ENCODE measurements around the gene ETV5.

The ETV5 gene

DNA sequence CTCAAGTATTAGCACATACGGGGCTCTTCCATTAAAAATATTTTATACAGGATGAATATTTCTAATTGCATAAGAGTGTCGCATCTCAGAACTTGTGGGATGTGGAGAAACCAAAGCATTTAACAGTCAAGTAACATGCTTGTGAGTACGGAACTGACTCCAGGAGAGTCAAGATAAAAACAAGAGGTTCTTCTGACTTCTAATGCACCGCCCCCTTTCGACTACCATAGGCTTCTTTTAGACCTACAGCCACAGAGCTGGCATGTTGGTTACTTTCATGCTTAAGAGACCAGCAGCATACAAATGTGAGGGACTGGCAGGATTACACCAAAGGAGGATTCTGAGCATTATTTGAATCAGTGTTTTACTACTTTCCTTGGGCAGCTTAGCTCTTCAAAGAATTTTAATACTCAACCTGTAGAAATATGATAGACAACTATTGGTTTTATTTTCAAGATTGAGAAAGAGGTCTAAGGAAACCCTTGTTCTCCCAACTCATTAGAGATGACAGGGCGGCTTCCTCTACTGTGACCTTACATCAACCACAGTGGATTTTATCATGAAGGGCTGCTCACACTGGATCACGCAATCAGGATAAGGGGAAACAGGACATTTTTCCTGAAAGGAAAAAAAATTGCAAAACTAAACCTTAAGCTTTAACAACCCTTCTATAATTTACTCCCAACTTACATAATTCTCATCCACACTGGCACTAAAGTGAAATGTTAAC lies 14.0 kb downstream of the ETV5 start:
- no peak for DNase-seq

GRCh38 chr3:186094271-186094670 lies 14.6 kb downstream of the ETV5 start:
- DNase-seq = no peak

- no peak for DNase-seq
Measured at GRCh38 chr3:186093271-186093900, 15.5 kb downstream of the ETV5 start.

DNA sequence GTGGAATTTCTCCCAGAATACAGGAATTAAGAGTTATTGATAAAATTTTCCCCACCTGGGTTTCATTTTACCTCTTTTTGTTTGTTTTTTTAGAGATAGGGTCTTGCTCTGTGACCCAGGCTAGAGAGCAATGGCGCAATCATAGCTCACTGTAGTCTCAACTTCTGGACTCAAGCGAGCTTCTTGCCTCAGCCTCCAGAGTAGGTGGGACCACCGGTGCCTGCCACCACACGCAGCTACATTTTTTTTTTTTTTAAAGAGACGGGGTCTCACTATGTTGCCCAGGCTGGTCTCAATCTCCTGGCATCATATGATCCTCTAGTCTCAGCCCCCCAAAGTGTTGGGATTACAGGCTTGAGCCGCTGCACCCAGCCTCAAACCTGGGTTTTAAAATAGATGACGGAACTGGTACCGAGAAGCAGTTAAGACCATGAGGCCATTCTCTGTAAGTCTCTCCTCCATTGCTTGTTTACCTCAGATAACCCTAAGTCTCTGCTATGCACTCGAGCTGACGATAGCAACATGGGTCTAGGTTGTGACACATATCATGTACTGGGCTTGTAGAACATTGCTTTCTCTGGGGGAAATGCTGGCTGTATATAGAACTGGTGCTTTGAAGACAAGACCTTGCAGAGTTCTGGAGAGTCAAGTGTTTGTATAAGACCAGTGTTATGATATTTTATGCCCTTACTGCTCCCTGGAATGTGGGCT lies 16.4 kb downstream of the ETV5 start:
- DNase-seq = no peak

DNA sequence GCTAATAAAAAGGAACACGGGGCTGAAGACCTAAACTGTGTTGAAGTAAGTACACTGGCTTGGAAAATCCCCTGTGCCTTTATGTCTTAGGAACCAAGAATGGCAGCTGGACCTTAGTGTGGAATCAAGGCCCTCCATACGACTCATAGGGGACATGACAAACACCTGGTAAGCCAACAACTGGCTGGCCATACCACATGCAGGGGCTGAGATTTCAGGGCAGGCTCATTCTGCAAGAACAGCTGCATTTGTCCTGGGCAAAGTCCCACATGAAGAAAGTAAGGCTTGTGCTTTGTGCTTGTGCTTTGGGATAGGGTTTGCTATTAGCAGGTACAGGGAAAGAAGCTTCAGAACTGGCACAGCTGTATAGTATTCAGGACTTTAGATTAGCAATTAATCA lies 18.0 kb downstream of the ETV5 start:
- no peak for DNase-seq

DNA sequence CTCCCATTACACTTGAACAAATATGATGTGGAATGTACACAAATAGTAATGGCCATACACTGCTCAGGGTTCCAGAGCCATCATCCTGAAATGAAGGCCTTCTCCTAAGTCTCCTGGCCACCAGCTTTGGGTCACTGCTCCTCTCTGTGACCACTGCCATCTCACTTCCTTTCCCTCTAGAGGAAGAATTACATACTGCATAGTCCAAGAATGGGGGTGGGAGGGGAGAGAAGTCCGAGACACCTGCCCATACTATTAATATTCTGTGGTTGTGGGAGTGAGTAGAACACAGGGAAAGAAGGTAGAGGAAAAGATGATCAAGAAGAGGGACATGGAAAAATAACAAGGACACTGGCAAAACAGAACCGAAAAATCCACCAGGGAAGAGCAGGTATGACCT lies 20.6 kb downstream of the ETV5 start:
- DNase-seq = no peak

DNA sequence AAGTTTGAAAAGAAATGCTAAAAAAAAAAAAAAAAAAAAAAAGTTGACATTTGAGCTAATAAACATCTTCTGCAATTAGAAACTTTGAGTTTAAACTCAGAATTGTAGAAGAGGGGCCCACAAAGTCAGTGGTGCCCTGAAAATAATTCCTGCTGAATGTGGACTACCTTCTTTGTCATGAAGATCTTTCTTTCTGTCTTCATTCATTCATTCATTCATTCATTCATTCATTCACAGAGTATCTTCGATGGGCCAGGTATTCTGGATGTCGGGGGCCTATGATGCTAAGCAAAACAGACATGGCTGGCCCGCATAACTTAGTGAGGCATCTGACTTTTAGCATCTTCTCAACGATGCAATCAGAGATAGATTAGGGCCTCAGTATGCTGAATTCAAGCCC lies 24.6 kb downstream of the ETV5 start:
- no peak for DNase-seq

DNA sequence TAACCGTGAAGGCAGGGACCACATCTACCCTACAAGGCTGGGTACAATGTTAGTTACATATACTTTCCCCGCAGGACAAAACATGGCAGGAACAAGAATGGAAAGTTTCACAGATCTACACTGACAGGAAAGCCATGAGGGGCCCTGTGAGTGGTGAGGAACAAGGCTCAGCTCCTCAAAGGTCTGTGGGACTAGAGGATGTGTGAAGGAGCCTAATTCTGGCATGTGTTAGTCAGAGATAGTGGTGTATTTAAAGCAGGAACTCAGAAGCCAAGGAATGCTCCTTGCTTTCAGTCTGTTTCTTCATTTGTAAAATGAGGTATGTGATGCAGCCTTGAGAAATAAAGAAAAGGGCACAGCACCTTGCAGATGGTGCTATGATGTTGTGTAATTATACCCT lies 25.1 kb downstream of the ETV5 start:
- no peak for DNase-seq

DNA sequence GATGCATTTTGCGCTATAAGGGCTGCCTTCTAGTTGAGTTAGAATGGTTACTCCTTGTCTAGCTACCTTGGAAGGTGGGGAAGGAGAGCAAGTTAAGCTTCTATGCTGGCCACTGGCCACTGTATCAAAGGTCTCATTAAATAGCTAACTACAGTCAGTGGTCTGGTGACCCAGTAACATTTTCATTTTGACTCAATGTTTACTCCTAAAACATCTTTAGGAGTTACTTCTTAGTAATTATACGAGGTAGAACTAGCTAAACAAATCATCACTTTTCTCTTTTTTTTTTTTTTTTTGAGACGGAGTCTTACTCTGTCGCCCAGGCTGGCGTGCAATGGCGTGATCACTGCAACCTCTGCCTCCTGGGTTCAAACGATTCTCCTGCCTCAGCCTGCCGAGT lies 26.7 kb downstream of the ETV5 start:
- no peak for DNase-seq

GRCh38 chr3:186081678-186082077 lies 27.2 kb downstream of the ETV5 start:
- DNase-seq = no peak

DNA sequence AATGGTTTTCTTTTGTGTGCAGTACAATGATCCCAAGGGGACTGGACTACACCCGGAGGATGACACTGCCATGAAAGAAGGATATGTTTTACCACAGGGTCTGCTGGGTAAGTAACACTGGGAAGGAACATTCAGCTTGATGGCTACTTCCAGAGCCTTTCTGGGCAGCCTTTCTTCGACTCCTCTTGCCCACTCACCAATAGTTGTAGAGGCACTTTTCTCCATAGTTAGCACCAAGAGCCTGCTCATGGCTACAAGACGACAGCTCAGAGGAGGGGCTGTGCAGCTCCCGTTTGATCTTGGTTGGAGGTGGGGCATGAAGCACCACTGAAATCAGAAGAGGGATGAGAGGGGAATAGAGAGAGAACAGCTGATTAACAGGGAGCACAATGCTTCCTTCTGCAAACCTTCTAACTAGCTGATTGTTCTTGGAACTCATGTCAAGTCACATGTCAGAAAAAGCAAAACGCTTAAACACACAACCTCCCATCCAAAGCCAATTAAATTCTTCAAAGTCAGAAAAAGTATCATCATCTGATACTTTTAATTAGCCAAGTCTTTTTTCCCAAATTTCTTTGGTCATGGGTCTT lies 27.9 kb downstream of the ETV5 start:
- no peak for DNase-seq

GRCh38 chr3:186079925-186080324 lies 29.0 kb downstream of the ETV5 start:
- DNase-seq = no peak

- DNase-seq = no peak
Measured at GRCh38 chr3:186077466-186077865, 31.4 kb downstream of the ETV5 start.

GRCh38 chr3:186075931-186076567 lies 32.8 kb downstream of the ETV5 start:
- no peak for DNase-seq

- no peak for DNase-seq
Measured at GRCh38 chr3:186075489-186075888, 33.4 kb downstream of the ETV5 start.

DNA sequence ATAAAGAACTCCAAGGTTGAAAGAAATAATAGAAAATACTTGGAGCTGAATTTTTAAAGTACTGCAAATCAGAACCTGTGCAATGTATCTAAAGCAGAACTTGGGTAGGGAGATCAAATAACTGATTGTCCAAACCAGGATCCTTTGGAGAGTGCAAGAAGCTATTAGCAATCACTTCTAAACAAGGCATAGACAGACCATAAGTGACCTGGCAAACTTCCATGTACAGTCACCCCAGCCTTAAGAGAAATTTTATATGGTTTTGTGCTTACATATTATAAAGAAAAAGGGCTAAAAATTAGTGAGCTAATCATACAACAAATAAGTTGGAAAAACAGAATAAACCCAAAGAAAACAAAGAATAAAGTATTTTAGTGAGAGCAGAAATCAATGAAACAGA lies 35.2 kb downstream of the ETV5 start:
- no peak for DNase-seq

DNA sequence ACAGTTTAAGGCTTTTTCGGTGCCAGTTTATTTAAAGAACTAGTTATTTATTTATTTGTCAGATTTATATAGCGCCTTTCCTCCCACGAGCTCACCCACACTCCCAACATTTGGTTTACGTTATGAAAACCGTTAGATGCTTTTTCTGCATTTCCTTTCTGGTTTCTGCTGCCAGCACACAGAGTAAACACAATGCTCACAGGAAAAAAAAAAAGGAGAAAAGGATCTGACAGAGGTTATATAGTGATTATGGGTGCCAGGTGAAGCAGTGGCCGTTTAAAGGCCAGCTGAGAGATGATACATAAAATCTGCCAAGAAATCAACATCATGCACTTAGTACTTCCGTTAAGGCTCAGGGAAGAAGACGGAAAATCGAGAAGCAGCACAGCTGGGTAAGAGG lies 37.9 kb downstream of the ETV5 start:
- DNase-seq = no peak

DNA sequence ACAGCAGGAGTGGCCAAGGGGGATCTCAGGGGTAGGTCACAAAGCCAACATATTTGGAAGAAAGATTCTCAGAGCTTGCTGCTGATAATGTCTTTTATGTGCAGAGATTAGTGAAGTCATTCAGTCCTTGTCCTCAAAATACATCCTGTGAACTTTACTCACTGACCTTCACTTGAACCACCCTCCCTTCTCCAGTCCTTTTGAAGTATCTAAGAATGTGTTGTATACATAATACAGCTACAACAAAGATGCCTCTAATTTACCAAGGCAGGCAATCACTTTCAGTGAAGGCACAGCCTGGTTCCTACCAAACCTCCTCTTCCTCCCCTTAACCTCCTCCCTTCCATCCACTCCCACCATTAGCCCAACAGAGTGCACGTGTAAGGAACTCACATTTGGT lies 38.3 kb downstream of the ETV5 start:
- DNase-seq = no peak

DNA sequence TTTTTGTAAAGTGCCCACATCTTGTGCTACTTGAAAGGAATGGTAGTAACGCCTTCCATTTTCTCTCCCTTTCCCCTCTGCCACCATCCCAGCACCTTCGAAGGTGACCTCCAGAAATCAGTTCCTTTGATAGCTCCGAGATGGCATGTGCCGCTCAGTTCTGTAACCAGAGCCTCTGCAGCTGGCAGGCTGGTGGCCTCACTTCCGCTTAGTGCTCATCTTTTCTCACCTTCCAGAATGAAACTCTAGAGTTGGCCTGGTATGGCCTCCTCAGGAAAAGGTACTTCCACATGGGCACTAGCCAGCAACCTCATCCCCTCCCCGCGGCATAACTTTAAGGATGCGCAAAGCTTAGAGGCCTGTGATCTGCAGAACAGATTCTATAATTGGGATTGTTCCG lies 38.8 kb downstream of the ETV5 start:
- no peak for DNase-seq

- DNase-seq = no peak
Measured at GRCh38 chr3:186069199-186069598, 39.7 kb downstream of the ETV5 start.

GRCh38 chr3:186068243-186068552 lies 40.7 kb downstream of the ETV5 start:
- DNase-seq = no peak

GRCh38 chr3:186067360-186068242 lies 41.3 kb downstream of the ETV5 start:
- no peak for DNase-seq

- no peak for DNase-seq
Measured at GRCh38 chr3:186060222-186060621, 48.7 kb downstream of the ETV5 start.
